GM12864 (cell line): ENCODE measurements around the gene SERPINA5.

Experiments used
- DNase-seq: peaks from one replicate; pipeline ENCODE4 v3.0.0-alpha.2; 2011; ENCODE audit warnings: low read depth
- H3K4me3 ChIP-seq: 2 replicates; pipeline ENCODE4 v1.5.1; 2011; ENCODE audit warnings: mild to moderate bottlenecking, low read depth, low read length, control low read depth
- CTCF ChIP-seq: IDR thresholded peaks from 2 replicates; pipeline ENCODE4 v1.5.1; 2011; ENCODE audit warnings: low read depth, mild to moderate bottlenecking, moderate library complexity, low read length, control low read depth, inconsistent platforms; ENCODE audit errors: missing control alignments

The SERPINA5 gene

GRCh38 chr14:94611179-94611578 lies 30.0 kb downstream of the SERPINA5 start:
- DNase-seq, result no peak
- H3K4me3 ChIP-seq, result no peak overlapping the region
- TF ChIP-seq CTCF, result no peak

DNA sequence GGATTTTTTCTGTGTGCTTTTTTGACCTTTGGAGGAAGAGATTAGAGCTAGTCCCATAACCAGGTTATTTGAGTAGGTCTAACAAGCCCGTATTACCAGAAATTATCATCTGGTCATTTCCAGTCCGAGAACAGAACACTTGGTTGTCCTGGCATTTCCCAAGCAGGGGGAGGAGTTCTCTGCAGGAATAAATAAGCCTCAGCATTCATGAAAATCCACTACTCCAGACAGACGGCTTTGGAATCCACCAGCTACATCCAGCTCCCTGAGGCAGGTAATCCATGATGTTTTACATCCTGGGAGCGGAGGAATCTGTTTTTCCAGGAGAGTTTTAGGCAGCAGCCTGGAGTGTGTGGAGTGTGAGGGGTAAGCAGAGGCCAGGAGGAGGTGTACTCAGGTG lies 30.9 kb downstream of the SERPINA5 start, which contains the start of gene SERPINA3:
Gene SERPINA3 (plus strand): TSS at position 218 of the 400 bp plus-strand sequence. CDS start 2,051 bp downstream, outside the sequence.
- no peak for DNase-seq
- no peak for TF ChIP-seq CTCF
- no peak within 1 kb of the TSS for H3K4me3 ChIP-seq

GRCh38 chr14:94612580-94613554 lies 31.6 kb downstream of the SERPINA5 start:
- H3K4me3 ChIP-seq, result no peak overlapping the region
- TF ChIP-seq CTCF, result no peak
- no peak for DNase-seq

DNA sequence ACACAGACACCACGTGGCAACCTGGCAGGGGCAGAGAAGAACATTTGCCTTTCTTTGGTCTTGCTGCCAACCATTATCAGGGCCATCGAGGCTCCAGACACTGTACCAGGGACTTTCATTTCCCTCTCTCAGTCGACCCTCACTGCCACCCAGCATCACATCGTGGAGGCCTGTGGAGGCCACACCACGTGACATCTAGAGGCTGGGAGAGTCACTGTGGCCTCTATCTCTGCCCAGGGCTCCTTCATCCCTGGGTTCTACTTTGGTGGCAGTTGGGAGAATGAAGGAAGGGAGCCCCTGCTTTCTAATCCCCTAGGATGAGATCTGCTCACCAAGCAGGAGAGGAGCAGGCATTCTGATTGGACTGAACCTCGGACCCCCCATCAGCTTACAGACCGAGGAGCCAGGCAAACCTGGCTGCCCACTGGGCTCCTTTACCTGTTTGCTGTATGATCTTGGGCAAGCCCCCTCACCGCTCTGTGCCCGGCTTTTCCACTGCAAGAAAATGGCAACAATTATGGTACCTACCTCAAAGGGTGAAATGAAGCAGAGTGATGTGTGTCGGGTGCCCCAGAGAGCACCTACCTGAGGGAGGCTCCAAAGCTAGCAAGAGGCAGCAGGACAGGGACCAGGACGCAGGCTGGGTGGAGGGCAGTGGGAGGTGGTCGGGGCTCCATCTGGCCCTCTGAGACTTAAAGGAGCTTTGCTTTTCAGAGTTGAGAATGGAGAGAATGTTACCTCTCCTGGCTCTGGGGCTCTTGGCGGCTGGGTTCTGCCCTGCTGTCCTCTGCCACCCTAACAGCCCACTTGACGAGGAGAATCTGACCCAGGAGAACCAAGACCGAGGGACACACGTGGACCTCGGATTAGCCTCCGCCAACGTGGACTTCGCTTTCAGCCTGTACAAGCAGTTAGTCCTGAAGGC lies 32.8 kb downstream of the SERPINA5 start:
- no peak overlapping the region for H3K4me3 ChIP-seq
- no peak for DNase-seq
- TF ChIP-seq CTCF, result no peak

- no peak for DNase-seq
- no peak for TF ChIP-seq CTCF
Measured at GRCh38 chr14:94614802-94615201, 33.6 kb downstream of the SERPINA5 start.

GRCh38 chr14:94615254-94615653 lies 34.0 kb downstream of the SERPINA5 start:
- no peak for DNase-seq
- no peak overlapping the region for H3K4me3 ChIP-seq
- TF ChIP-seq CTCF, result no peak

More at GRCh38 chr14:94614802-94615201, 33.6 kb downstream of the SERPINA5 start:
- no peak overlapping the region for H3K4me3 ChIP-seq
